ENCODE data around the gene SEC31A.
"Not testable (repeated sequence)": the region's sequence is repeated elsewhere in the genome, so short reads cannot be mapped to it uniquely, and the experiment has no call there.

The SEC31A gene

DNA sequence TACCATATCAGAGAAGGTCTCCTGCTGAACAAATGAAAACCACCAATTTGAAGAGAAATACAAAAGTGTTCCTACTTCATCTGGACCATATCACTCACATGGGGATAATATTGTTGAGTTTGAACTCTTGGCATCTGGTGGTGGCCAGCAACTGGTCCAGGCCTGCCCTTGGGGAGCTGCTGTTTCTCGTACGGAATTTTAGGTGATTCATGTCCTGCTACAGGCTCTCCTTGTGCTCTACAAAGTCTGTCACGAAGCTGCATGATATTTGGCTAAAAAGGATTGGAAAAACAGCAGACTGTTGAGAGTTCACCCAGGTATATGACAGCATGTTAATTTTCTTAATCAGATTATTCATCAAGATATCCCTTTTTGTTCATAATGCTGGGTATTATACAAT, 42.2 kb downstream of the SEC31A start:
- in situ Hi-C loops (cut with MboI; ENCODE audit: low sequenced_read_pairs, unreplicated experiment) = no loop called here
- TF ChIP-seq CTCF (IDR thresholded peaks at IDR 0.05; ENCODE audit: borderline replicate concordance, control extremely low read depth, extremely low read depth, insufficient read depth, missing control alignments) = no peak

GRCh38 chr4:82842593-82842992, 48.4 kb downstream of the SEC31A start:
- no peak for DNase-seq (ENCODE audit: low spot score)
- in situ Hi-C loops (cut with MboI; ENCODE audit: low sequenced_read_pairs, unreplicated experiment) = no loop called here
- TF ChIP-seq CTCF (IDR thresholded peaks at IDR 0.05; ENCODE audit: borderline replicate concordance, control extremely low read depth, extremely low read depth, insufficient read depth, missing control alignments) = no peak

More for the DNA sequence above, 42.2 kb downstream of the SEC31A start:
- DNase-seq (ENCODE audit: low spot score) = no peak

DNA sequence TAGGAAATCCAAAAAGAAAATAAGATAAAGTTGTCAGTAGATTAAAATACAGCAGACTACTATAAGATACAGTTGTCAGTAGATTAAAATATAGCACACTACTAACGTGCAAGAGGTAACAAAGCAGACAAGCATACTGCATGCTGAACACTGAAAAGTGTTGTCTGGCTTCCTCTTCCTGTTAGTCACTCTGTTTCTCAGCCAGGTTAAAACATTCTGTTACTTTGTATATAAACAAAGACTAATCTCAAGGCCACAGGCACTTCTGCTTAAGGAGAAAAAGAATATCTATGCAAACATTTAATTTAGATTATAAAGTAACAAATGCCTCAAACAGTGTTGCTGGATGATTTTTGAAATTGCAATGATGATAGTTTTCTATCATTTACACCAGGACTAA, 51.3 kb downstream of the SEC31A start:
- in situ Hi-C loops (cut with MboI; ENCODE audit: low sequenced_read_pairs, unreplicated experiment) = no loop called here
- no peak for TF ChIP-seq CTCF (IDR thresholded peaks at IDR 0.05; ENCODE audit: borderline replicate concordance, control extremely low read depth, extremely low read depth, insufficient read depth, missing control alignments)
- no peak for DNase-seq (ENCODE audit: low spot score)

DNA sequence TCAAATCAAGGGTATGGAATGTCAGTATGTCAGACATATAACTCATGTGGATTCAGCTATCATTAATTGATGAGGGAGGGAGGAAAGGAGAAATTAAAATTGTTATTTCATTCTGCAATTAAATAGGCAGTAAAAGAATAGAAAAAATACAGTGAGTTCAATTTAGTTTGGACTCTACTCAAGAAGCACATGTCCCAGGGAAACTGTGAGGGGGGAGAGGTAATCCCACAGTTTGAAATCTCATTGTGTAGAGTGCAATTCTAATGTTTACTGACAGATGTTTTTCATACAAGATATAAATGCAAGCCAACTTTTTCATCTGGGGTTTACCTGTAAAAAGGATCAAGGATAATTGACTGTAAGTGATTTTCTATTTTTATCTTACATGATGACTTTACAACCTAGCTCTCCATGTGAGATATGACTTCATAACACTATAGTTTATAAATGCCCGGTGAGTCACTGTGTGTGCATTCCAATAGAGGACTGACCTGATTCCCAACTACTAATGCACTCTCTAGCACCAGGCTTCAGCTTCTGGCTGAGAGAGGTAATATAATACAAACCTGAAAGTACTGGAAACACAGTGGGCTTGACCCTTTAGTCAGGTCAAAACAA, 57.1 kb downstream of the SEC31A start:
- in situ Hi-C loops (cut with MboI; ENCODE audit: low sequenced_read_pairs, unreplicated experiment) = no loop called here
- TF ChIP-seq CTCF (IDR thresholded peaks at IDR 0.05; ENCODE audit: borderline replicate concordance, control extremely low read depth, extremely low read depth, insufficient read depth, missing control alignments) = no peak
- no peak for DNase-seq (ENCODE audit: low spot score)

DNA sequence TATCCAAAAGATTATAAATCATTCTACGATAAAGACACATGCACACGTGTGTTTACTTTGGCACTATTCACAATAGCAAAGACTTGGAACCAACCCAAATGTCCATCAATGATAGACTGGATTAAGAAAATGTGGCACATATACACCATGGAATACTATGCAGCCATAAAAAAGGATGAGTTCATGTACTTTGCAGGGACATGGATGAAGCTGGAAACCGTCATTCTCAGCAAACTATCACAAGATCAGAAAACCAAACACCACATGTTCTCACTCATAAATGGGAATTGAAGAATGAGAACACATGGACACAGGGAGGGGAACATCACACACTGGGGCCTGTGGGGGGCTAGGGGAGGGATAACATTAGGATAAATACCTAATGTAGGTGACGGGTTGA, 57.9 kb downstream of the SEC31A start:
- in situ Hi-C loops (cut with MboI; ENCODE audit: low sequenced_read_pairs, unreplicated experiment) = not testable (repeated sequence)

DNA sequence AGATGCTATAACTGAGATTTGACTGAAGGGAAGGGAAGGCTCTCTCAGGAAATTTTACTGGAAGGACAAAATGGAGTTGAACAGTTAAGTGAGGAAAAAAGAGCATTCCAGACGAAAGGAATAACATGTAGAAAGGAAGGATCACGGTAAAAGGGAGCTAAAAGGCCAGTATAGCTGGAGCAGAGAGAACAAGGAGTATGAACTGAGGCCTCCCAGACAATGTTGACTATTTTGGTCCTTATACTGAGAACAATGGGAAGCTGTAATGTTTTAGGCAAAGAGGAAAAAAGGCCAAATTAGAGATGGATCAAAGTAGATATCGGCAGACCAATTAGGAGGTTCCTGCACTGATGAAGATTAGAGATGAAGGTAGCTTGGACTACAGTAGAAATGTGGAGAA, 65.5 kb downstream of the SEC31A start:
- DNase-seq (ENCODE audit: low spot score) = no peak
- in situ Hi-C loops (cut with MboI; ENCODE audit: low sequenced_read_pairs, unreplicated experiment) = no loop called here
- no peak for TF ChIP-seq CTCF (IDR thresholded peaks at IDR 0.05; ENCODE audit: borderline replicate concordance, control extremely low read depth, extremely low read depth, insufficient read depth, missing control alignments)

More for the DNA sequence above, 57.9 kb downstream of the SEC31A start:
- not testable (repeated sequence) for DNase-seq (ENCODE audit: low spot score)

DNA sequence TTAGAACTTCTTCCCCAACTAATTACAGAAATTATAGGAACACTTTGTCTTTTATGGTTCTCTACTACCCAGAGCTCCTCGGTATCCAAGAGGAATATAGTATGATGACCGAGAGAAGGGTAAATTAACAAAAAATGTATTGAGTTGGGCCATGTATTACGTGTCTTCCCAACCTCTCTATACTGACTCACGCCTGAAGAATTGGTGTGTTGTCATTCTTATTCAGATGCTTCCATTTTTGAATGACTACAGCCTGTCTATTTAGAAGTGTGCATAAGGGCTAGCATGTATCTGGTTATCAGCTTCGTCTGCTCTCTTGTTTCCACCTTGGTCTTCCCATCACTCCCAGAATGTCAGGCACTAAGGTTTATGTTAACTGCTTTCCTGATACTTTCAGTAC, 67.9 kb downstream of the SEC31A start:
- in situ Hi-C loops (cut with MboI; ENCODE audit: low sequenced_read_pairs, unreplicated experiment) = no loop called here
- TF ChIP-seq CTCF (IDR thresholded peaks at IDR 0.05; ENCODE audit: borderline replicate concordance, control extremely low read depth, extremely low read depth, insufficient read depth, missing control alignments) = no peak
- DNase-seq (ENCODE audit: low spot score) = no peak
